Chondrocyte (in vitro differentiated cells): ENCODE measurements around the gene CADPS2. TPM values are rescaled to one million over a fixed set of nuclear protein-coding genes. Genes with fewer than 3 reads are reported as not detected.

ENCODE experiments used
- DNase-seq: peaks from one replicate; pipeline ENCODE4 v3.0.0; 2021; ENCODE audit warnings: mixed read lengths, low spot score
- H3K27ac Mint-ChIP-seq: one replicate; pipeline ENCODE4 v1.8.0; 2021; ENCODE audit warnings: mild to moderate bottlenecking, moderate library complexity, mixed read lengths; ENCODE audit not compliant: unreplicated experiment
- H3K27me3 Mint-ChIP-seq: 2 replicates; pipeline ENCODE4 v1.8.0; 2021; ENCODE audit warnings: low read depth, mixed read lengths
- H3K36me3 Mint-ChIP-seq: 2 replicates; pipeline ENCODE4 v1.8.0; 2021; ENCODE audit warnings: low read depth, mixed read lengths
- H3K4me1 Mint-ChIP-seq: 2 replicates; pipeline ENCODE4 v1.8.0; 2021; ENCODE audit warnings: low read depth, mild to moderate bottlenecking, mixed read lengths
- H3K4me3 Mint-ChIP-seq: one replicate; pipeline ENCODE4 v1.8.0; 2021; ENCODE audit warnings: mild to moderate bottlenecking, moderate library complexity, mixed read lengths; ENCODE audit not compliant: unreplicated experiment
- H3K9me3 Mint-ChIP-seq: 2 replicates; pipeline ENCODE4 v1.8.0; 2021; ENCODE audit warnings: low read depth, mixed read lengths
- total RNA-seq: library from RNA; stranded (reverse); gene quantifications from 3 replicates; pipeline ENCODE4 v1.2.1, GENCODE V29; 2021
- TF ChIP-seq, protein P1 (sequence below): fragments of 200-600 bp; sonication (generic); IDR thresholded peaks from 2 replicates; pipeline ENCODE4 v1.5.0; 2021; ENCODE audit warnings: antibody characterized with exemption, mild to moderate bottlenecking, moderate library complexity

The CADPS2 gene
- total RNA-seq, 1 donor from 2014 or later = 0.32 TPM

DNA sequence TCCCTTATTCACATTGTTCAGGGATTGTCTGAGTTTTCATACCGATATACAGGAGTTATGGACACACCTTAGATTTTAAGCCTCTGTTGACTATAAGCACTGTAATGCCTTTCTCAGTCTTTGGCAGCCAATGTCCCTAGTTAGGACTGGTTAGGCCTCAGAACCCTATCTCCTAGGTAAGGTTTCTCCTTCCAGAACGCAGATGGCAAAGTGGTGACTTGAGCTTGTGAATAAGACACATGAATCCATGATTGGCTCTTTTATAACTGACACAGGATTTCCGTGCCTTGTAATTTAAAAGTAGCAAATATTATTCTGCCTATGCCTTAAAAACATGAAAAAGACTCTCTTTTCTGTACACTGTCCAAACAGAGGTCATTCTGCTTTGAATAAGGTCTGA is 171.1 kb downstream of the CADPS2 start:
- no peak overlapping the region for H3K4me3 Mint-ChIP-seq
- peaks cover 1% of the 10 kb centered on the region for H3K27me3 Mint-ChIP-seq
- TF ChIP-seq, protein P1, sequence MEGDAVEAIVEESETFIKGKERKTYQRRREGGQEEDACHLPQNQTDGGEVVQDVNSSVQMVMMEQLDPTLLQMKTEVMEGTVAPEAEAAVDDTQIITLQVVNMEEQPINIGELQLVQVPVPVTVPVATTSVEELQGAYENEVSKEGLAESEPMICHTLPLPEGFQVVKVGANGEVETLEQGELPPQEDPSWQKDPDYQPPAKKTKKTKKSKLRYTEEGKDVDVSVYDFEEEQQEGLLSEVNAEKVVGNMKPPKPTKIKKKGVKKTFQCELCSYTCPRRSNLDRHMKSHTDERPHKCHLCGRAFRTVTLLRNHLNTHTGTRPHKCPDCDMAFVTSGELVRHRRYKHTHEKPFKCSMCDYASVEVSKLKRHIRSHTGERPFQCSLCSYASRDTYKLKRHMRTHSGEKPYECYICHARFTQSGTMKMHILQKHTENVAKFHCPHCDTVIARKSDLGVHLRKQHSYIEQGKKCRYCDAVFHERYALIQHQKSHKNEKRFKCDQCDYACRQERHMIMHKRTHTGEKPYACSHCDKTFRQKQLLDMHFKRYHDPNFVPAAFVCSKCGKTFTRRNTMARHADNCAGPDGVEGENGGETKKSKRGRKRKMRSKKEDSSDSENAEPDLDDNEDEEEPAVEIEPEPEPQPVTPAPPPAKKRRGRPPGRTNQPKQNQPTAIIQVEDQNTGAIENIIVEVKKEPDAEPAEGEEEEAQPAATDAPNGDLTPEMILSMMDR = no peak
- DNase-seq = no peak
- H3K9me3 Mint-ChIP-seq = no peaks in the 10 kb centered on the region
- H3K27ac Mint-ChIP-seq = no peak overlapping the region
- H3K36me3 Mint-ChIP-seq = no peaks in the 10 kb centered on the region
- no peaks in the 10 kb centered on the region for H3K4me1 Mint-ChIP-seq

DNA sequence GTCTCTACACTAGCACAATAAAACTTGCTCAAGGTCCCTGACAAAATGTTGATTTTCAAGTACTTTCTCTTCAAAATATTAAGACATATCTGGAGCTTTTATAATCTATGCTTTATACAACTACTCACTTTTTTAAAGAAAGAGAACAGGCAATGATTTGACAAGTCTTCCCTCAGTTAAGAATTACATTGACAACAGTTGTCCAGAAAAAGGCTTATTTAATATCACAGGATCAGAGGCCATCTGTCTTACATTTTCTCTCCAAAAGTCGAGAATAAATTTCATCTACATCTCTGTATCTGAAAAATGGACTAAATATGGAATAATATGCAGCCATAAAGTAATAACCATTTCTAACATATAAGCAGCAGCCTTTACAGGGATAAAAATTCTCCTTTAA is 175.3 kb downstream of the CADPS2 start:
- H3K27me3 Mint-ChIP-seq = peaks cover 1% of the 10 kb centered on the region
- no peak overlapping the region for H3K27ac Mint-ChIP-seq
- H3K4me1 Mint-ChIP-seq = no peaks in the 10 kb centered on the region
- no peak overlapping the region for H3K4me3 Mint-ChIP-seq
- peaks cover 4% of the 10 kb centered on the region for H3K9me3 Mint-ChIP-seq
- TF ChIP-seq, protein P1 = no peak
- H3K36me3 Mint-ChIP-seq = no peaks in the 10 kb centered on the region
- no peak for DNase-seq

DNA sequence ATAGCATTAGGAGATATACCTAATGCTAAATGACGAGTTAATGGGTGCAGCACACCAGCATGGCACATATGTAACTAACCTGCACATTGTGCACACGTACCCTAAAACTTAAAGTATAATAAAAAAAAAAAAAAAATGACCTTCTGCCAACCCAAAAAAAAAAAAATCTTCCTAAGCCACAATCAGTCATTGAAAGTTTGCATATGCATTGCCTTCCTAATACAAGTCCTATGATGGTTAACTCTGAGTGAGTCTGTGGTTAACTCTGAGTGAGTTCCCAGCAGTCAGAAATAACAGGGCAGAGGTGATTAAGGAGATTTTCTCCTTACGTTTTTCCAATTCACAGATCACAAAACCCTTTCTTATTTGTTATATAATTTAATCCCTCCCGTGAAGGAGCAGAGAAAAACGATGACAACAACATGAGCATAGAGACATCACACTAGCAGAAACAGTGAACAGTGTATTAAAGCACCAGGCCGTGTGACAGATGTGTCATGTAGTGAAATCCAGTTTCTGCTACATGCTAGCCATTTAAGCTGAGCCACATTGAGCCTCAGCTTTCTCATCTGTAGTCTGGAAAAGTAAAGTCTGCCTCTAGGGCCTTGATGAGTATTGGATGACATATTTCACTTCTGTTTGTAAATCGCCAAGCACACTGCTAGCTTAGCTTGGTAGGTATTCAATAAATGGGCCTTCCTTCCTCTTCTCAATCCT is 176.2 kb downstream of the CADPS2 start:
- no peaks in the 10 kb centered on the region for H3K4me1 Mint-ChIP-seq
- DNase-seq = no peak
- TF ChIP-seq, protein P1 = no peak
- peaks cover 4% of the 10 kb centered on the region for H3K9me3 Mint-ChIP-seq
- H3K36me3 Mint-ChIP-seq = no peaks in the 10 kb centered on the region
- H3K27me3 Mint-ChIP-seq = peaks cover 1% of the 10 kb centered on the region
- H3K4me3 Mint-ChIP-seq = no peak overlapping the region
- no peak overlapping the region for H3K27ac Mint-ChIP-seq

DNA sequence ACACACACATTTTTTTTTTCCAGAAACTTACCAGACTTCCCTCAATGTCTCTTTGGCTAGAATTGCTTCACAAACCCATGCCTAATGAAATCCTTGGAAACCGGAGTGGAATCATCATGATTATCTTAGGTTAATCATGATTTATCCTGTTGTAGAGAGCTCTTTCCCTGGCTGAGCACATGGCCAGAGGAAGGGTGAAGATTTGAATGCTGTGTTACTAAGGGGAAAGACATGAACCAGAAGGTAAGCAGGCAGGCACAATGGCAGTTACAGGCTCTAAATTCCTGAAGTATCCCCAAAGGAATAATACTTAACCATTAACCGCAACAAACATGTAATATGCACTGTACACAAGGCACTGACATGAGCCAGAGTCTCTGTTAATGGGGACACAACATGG is 179.4 kb downstream of the CADPS2 start:
- Mint-ChIP-seq H3K27me3 (no peaks in the 10 kb centered on the region), H3K4me3 (no peak overlapping the region), H3K27ac (no peak overlapping the region)

DNA sequence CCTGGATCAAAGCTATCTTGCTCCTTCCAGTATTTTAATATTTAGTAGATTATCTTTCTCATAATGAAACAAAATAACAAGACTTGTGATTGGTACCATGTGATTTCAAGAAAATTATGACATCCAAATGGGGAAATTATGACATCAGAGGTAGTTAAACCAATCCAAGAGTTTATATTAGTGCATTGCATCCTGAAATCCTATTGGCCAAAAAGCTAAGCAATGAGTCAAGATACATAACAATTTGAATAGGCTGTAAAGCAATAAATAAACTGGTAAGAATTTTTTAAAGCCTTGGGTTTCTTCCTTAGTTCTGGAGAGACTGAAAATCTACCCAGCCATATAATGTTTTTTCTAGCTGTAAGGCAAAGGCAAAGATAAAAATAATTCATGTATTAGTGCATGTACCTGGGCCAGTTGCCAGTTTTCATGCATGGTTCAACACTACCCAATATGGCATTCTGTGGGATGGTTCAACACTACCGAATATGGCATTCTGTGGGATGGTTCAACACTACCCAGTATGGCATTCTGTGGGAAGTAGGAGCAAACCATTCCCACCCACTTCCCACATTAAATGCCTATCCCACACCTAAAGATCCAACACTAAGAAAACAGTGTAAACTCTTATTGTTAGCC is 183.3 kb downstream of the CADPS2 start, which contains the start of gene RNF148:
Gene RNF148, minus strand, starts transcription at position 51 of the 639 bp plus-strand sequence. CDS start 172 bp downstream, outside the sequence.
- Mint-ChIP-seq H3K27me3 (no peaks in the 10 kb centered on the region), H3K36me3 (no peaks in the 10 kb centered on the region), H3K27ac (no peak within 1 kb of the TSS), H3K4me1 (no peaks in the 10 kb centered on the region), H3K4me3 (no peak within 1 kb of the TSS), H3K9me3 (peaks cover 8% of the 10 kb centered on the region)
- DNase-seq = no peak
- TF ChIP-seq, protein P1 = no peak

More for the DNA sequence above, 179.4 kb downstream of the CADPS2 start:
- H3K4me1 Mint-ChIP-seq = no peaks in the 10 kb centered on the region
- H3K9me3 Mint-ChIP-seq = peaks cover 11% of the 10 kb centered on the region
- TF ChIP-seq, protein P1 = no peak
- no peaks in the 10 kb centered on the region for H3K36me3 Mint-ChIP-seq
- no peak for DNase-seq
